Fibroblast of lung (primary cell): ENCODE measurements around the gene STARD9. TPM values are rescaled to one million over a fixed set of nuclear protein-coding genes. Genes with fewer than 3 reads are reported as not detected.

Source experiments
- DNase-seq, 2 donors: peaks; one replicate each; pipeline versions ENCODE4 v3.0.0 to v3.0.0-alpha.2; 2010; ENCODE audit warnings: low read depth in 2 of 2
- H2AFZ ChIP-seq: 2 replicates; pipeline ENCODE4 v1.5.1; 2012; ENCODE audit warnings: low read length, control low read depth, inconsistent platforms
- H3K27ac ChIP-seq: 2 replicates; pipeline ENCODE4 v1.5.1; 2011; ENCODE audit warnings: low read length, control low read depth; ENCODE audit not compliant: insufficient read depth
- H3K27me3 ChIP-seq: 2 replicates; pipeline ENCODE4 v1.5.1; 2011; ENCODE audit warnings: mild to moderate bottlenecking, low read length; ENCODE audit not compliant: control insufficient read depth, insufficient read depth
- H3K36me3 ChIP-seq: 2 replicates; pipeline ENCODE4 v1.5.1; 2011; ENCODE audit warnings: low read length; ENCODE audit not compliant: control insufficient read depth, insufficient read depth
- H3K4me1 ChIP-seq: 2 replicates; pipeline ENCODE4 v1.5.1; 2011; ENCODE audit warnings: low read length; ENCODE audit not compliant: control insufficient read depth, insufficient read depth; ENCODE audit errors: extremely low read depth
- H3K4me2 ChIP-seq: 2 replicates; pipeline ENCODE4 v1.5.1; 2011; ENCODE audit warnings: low read length, control low read depth; ENCODE audit not compliant: insufficient read depth; ENCODE audit errors: extremely low read depth
- H3K4me3 ChIP-seq, 4 experiments: fragments of 200-600 bp in 1 of 4; sonication (generic) in 1 of 4; replicated peaks in 1 of 4; 2 replicates each; pipeline ENCODE4 v1.5.1; 2011 to 2016; ENCODE audit warnings: low read length in 4 of 4, low read depth in 3 of 4, mild to moderate bottlenecking in 3 of 4, control low read depth in 2 of 4, inconsistent platforms in 1 of 4, mixed read lengths in 1 of 4; ENCODE audit not compliant: insufficient read depth in 1 of 4; ENCODE audit errors: control extremely low read depth in 1 of 4
- H3K79me2 ChIP-seq: 2 replicates; pipeline ENCODE4 v1.5.1; 2012; ENCODE audit warnings: mild to moderate bottlenecking, low read length, inconsistent platforms; ENCODE audit not compliant: control insufficient read depth, insufficient read depth
- H3K9ac ChIP-seq: 2 replicates; pipeline ENCODE4 v1.5.1; 2011; ENCODE audit warnings: mild to moderate bottlenecking, low read length, control low read depth; ENCODE audit not compliant: insufficient read depth
- H3K9me3 ChIP-seq: 2 replicates; pipeline ENCODE4 v1.5.1; 2012; ENCODE audit warnings: low read depth, low read length; ENCODE audit not compliant: control insufficient read depth, insufficient read depth
- H4K20me1 ChIP-seq: 2 replicates; pipeline ENCODE4 v1.5.1; 2011; ENCODE audit warnings: low read length; ENCODE audit not compliant: control insufficient read depth, insufficient read depth; ENCODE audit errors: extremely low read depth
- CTCF ChIP-seq, 2 donors: IDR thresholded peaks in 1 of 2; conservative IDR thresholded peaks in 1 of 2; 1 replicate in 1 of 2; 2 replicates in 1 of 2; pipeline ENCODE4 v1.5.1; 2011 to 2012; ENCODE audit warnings: low read length in 2 of 2, control low read depth in 1 of 2, inconsistent platforms in 1 of 2, low read depth in 1 of 2, mild to moderate bottlenecking in 1 of 2
- EZH2 ChIP-seq: IDR thresholded peaks from 2 replicates; pipeline ENCODE4 v1.5.1; 2012; ENCODE audit warnings: low read length, control low read depth, mild to moderate bottlenecking; ENCODE audit errors: missing control alignments
- polyA plus RNA-seq, 2 donors: library from polyadenylated mRNA; depleted of rRNA in 1 of 2; stranded (reverse) in 1 of 2; unstranded in 1 of 2; fragments of >200 nt; gene quantifications; 2 replicates each; pipeline ENCODE4 v1.2.1, GENCODE V29; 2011 to 2012; ENCODE audit warnings: missing spikeins in 1 of 2
- total RNA-seq: library from RNA; depleted of rRNA; stranded (reverse); fragments of >200 nt; gene quantifications from 2 replicates; pipeline ENCODE4 v1.2.1, GENCODE V29; 2014

STARD9 gene
- total and polyA plus RNA-seq, 2 donors (not counting 1 experiment from before 2014, with no cell fraction given), result 2.5 to 8.3 TPM

- H3K36me3 ChIP-seq, result peaks cover 4% of the 10 kb centered on the region
- H4K20me1 ChIP-seq, result no peaks in the 10 kb centered on the region
- no peak overlapping the region for H3K4me2 ChIP-seq
- no peak overlapping the region for H2AFZ ChIP-seq
- no peak for DNase-seq
- H3K4me3 ChIP-seq, result no peak overlapping the region
- no peak for TF ChIP-seq CTCF (conservative IDR thresholded peaks at IDR 0.05 in 1 of 2, IDR thresholded peaks at IDR 0.05 in 1 of 2; ENCODE audit: low read depth in 1 of 2, low read length in 2 of 2)
- no peak for TF ChIP-seq EZH2
- no peaks in the 10 kb centered on the region for H3K4me1 ChIP-seq
- no peaks in the 10 kb centered on the region for H3K27me3 ChIP-seq
- no peak overlapping the region for H3K27ac ChIP-seq
- no peak overlapping the region for H3K9ac ChIP-seq
- H3K9me3 ChIP-seq, result no peaks in the 10 kb centered on the region
- no peaks in the 10 kb centered on the region for H3K79me2 ChIP-seq
Observed at GRCh38 chr15:42692997-42693396, 117.6 kb downstream of the STARD9 start.

- no peak for TF ChIP-seq CTCF (conservative IDR thresholded peaks at IDR 0.05 in 1 of 2, IDR thresholded peaks at IDR 0.05 in 1 of 2; ENCODE audit: low read depth in 1 of 2, low read length in 2 of 2)
- Histone ChIP-seq H2AFZ (no peak overlapping the region), H3K4me2 (no peak overlapping the region), H4K20me1 (no peaks in the 10 kb centered on the region), H3K9me3 (no peaks in the 10 kb centered on the region), H3K27me3 (no peaks in the 10 kb centered on the region), H3K9ac (no peak overlapping the region), H3K79me2 (no peaks in the 10 kb centered on the region), H3K27ac (no peak overlapping the region), H3K36me3 (peaks cover 4% of the 10 kb centered on the region), H3K4me3 (no peak overlapping the region), H3K4me1 (no peaks in the 10 kb centered on the region)
- no peak for DNase-seq
Observed at GRCh38 chr15:42693496-42693895, 118.1 kb downstream of the STARD9 start.

DNA sequence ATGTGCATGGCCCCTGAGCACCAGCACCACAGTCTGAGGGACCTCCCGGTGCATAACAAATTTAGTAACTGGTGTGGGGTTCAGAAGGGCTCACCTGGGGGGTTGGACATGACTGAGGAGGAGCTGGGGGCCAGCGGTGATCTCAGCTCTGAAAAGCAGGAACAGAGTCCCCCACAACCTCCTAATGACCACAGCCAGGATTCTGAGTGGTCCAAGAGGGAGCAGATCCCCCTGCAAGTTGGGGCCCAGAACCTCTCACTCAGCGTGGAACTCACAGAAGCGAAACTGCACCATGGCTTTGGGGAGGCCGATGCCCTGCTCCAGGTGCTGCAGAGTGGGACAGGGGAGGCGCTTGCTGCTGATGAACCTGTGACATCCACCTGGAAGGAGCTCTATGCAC, 118.5 kb downstream of the STARD9 start:
- Histone ChIP-seq H3K4me2 (no peak overlapping the region), H3K4me3 (no peak overlapping the region), H3K9ac (no peak overlapping the region), H3K27ac (no peak overlapping the region), H2AFZ (no peak overlapping the region), H3K27me3 (no peaks in the 10 kb centered on the region), H3K36me3 (peaks cover 4% of the 10 kb centered on the region), H3K4me1 (no peaks in the 10 kb centered on the region), H3K9me3 (no peaks in the 10 kb centered on the region), H4K20me1 (no peaks in the 10 kb centered on the region), H3K79me2 (no peaks in the 10 kb centered on the region)
- TF ChIP-seq CTCF (conservative IDR thresholded peaks at IDR 0.05 in 1 of 2, IDR thresholded peaks at IDR 0.05 in 1 of 2; ENCODE audit: low read depth in 1 of 2, low read length in 2 of 2) (no peak), EZH2 (no peak)
- DNase-seq, result no peak
